ENCODE results near the gene AIPL1. TPM values are rescaled to one million over a fixed set of nuclear protein-coding genes. Genes with fewer than 3 reads are reported as not detected.
A peak's percentile ranks its signal among the peaks of the same experiment; 100 is the strongest.

AIPL1 gene
- total RNA-seq, 2 experiments from 2014 or later, result not detected

DNA sequence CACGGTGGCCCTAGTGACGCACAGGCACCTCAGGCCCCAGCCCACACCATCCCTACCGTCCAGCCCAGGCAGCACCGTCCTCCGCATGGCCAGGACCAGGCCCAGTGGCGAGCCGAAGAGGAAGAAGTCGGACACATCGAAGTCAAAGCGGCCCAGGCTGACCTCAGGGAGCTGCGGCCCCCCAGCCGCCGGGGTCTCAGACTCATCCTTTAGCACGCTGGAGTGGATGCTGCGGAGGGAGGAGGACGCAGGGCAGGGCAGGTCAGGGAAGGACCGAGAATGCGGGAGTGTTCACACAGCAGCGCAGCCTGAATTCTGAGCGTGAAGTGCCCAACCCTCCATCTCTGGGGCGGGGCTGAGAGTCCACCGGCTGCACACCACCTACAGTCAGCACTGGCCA is 39.5 kb upstream of the AIPL1 start:
- Histone ChIP-seq H3K9me3 (ENCODE audit: control insufficient read depth in 1 of 2, insufficient read depth in 1 of 2, low read length in 2 of 2) (no peaks in the 10 kb centered on the region), H3K36me3 (ENCODE audit: insufficient read depth, low read length) (no peaks in the 10 kb centered on the region), H3K4me1 (ENCODE audit: insufficient read depth, low read length) (peaks cover 6% of the 10 kb centered on the region), H3K4me3 (ENCODE audit: low read length) (no peak overlapping the region), H3K27me3 (ENCODE audit: control insufficient read depth in 1 of 2, insufficient read depth in 2 of 2, low read length in 2 of 2) (no peaks in the 10 kb centered on the region), H3K27ac (ENCODE audit: low read depth in 1 of 2, low read length in 2 of 2) (no peak overlapping the region)
- no peaks in the 10 kb centered on the region for H3K36me3 Mint-ChIP-seq (ENCODE audit: low read depth)
- no peaks in the 10 kb centered on the region for H3K27me3 Mint-ChIP-seq
- no peak overlapping the region for H3K4me3 Mint-ChIP-seq
- CTCF ChIA-PET, result no interaction called here
- TF ChIP-seq, protein P1, sequence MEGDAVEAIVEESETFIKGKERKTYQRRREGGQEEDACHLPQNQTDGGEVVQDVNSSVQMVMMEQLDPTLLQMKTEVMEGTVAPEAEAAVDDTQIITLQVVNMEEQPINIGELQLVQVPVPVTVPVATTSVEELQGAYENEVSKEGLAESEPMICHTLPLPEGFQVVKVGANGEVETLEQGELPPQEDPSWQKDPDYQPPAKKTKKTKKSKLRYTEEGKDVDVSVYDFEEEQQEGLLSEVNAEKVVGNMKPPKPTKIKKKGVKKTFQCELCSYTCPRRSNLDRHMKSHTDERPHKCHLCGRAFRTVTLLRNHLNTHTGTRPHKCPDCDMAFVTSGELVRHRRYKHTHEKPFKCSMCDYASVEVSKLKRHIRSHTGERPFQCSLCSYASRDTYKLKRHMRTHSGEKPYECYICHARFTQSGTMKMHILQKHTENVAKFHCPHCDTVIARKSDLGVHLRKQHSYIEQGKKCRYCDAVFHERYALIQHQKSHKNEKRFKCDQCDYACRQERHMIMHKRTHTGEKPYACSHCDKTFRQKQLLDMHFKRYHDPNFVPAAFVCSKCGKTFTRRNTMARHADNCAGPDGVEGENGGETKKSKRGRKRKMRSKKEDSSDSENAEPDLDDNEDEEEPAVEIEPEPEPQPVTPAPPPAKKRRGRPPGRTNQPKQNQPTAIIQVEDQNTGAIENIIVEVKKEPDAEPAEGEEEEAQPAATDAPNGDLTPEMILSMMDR (IDR thresholded peaks at IDR 0.05), result no peak
- no peaks in the 10 kb centered on the region for H3K4me1 Mint-ChIP-seq (ENCODE audit: low read depth)
- no peaks in the 10 kb centered on the region for H3K9me3 Mint-ChIP-seq
- H3K27ac Mint-ChIP-seq, result no peak overlapping the region
- POLR2A ChIA-PET, result no interaction called here
- DNase-seq, result no peak
- intact Hi-C loops (cut with DNase I, micrococcal nuclease), result loop anchor here (5.0 to 10.0 kb wide), 2 partner anchors 168 to 530 kb away; partner anchors contain the start of genes KIAA0753 (in 1 of the 2) and TXNDC17 (in 1 of the 2)
- no peak for ATAC-seq (ENCODE audit: poor library complexity)

DNA sequence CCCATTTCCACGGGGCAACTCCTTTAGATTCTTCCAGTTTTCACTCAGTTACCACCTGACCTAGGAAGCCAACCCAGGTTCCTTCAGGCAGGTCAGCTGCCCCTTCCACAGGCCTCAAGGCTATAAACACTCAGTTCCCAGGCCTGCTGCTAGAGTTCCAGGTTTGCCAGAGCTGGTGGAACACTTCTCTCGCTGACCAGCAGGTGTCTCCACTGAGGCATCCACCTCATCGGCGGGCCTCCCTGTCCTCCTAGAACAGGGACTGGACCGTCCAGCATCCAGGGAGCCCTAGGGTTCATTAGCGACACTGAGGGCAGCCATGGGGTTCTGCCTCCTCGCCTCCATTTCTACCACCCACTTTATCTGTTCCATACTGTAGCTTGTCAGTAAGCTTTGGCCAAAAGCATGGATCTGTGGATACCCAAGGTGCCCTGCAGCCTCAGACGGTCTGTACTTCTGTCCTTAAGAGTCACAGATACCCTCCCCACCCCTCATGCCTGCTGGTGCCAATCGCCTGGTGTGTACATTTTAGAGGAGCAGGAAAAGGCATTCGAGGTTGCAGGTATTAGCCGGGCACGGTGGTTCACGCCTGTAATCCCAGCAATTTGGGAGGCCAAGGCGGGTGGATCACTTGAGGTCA is 38.3 kb upstream of the AIPL1 start:
- no peaks in the 10 kb centered on the region for H3K9me3 Mint-ChIP-seq
- intact Hi-C loops (cut with DNase I, micrococcal nuclease), result loop anchor here (2.0 to 10.0 kb wide), 4 partner anchors 169 to 532 kb away; partner anchors contain the start of genes KIAA0753 (in 1 of the 2) and TXNDC17 (in 1 of the 2)
- H3K4me3 ChIP-seq (ENCODE audit: low read length), result no peak overlapping the region

DNA sequence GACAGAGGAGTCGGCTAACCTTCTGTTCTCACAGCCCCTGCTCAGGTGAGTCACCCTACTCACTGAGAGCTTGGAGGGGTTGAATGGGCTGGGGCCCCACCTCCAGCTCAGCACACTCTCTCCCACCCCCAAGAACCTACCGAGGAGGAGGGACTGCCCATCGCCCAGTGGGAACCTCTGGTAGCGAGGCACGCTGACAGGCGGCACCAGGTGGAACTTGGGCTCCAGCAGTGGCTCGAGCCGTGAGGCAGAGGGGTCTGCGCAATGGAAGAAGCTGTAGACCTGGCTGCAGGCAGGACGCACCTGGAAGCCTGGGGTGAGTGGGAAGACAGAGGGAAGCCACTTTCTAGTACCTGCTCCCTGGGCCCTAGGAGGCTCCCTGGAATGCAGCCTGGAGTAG is 37.6 kb upstream of the AIPL1 start:
- H3K36me3 ChIP-seq (ENCODE audit: insufficient read depth, low read length), result no peaks in the 10 kb centered on the region
- no peaks in the 10 kb centered on the region for H3K27me3 Mint-ChIP-seq
- POLR2A ChIA-PET, result interaction anchor here (1.0 to 1.3 kb wide), 2 partner anchors 169 to 178 kb away, joined by 3 read pairs; partner anchors contain the start of genes MED31 and TXNDC17
- H3K9me3 Mint-ChIP-seq, result no peaks in the 10 kb centered on the region
- H3K4me1 ChIP-seq (ENCODE audit: insufficient read depth, low read length), result peaks cover 6% of the 10 kb centered on the region
- H3K4me1 Mint-ChIP-seq (ENCODE audit: low read depth), result no peaks in the 10 kb centered on the region
- TF ChIP-seq, protein P1 (IDR thresholded peaks at IDR 0.05), result no peak
- H3K27ac ChIP-seq (ENCODE audit: low read depth in 1 of 2, low read length in 2 of 2), result no peak overlapping the region
- no peaks in the 10 kb centered on the region for H3K27me3 ChIP-seq (ENCODE audit: control insufficient read depth in 1 of 2, insufficient read depth in 2 of 2, low read length in 2 of 2)
- H3K4me3 Mint-ChIP-seq, result no peak overlapping the region
- no peak overlapping the region for H3K4me3 ChIP-seq (ENCODE audit: low read length)
- H3K27ac Mint-ChIP-seq, result no peak overlapping the region
- no peaks in the 10 kb centered on the region for H3K9me3 ChIP-seq (ENCODE audit: control insufficient read depth in 1 of 2, insufficient read depth in 1 of 2, low read length in 2 of 2)
- no peak for ATAC-seq (ENCODE audit: poor library complexity)
- DNase-seq, result no peak
- intact Hi-C loops (cut with DNase I, micrococcal nuclease), result loop anchor here (2.0 to 10.0 kb wide), 4 partner anchors 170 to 532 kb away; partner anchors contain the start of genes KIAA0753 (in 1 of the 2) and TXNDC17 (in 1 of the 2)
- CTCF ChIA-PET, result interaction anchor here (0.7 to 2.1 kb wide), 10 partner anchors 8 to 532 kb away, joined by 3 to 11 read pairs (median 5); no protein-coding TSS in a partner anchor
- H3K36me3 Mint-ChIP-seq (ENCODE audit: low read depth), result no peaks in the 10 kb centered on the region

More for the DNA sequence above, 38.3 kb upstream of the AIPL1 start:
- peak; percentile 38 to 77 (median 57) for DNase-seq
- Histone ChIP-seq H3K36me3 (ENCODE audit: insufficient read depth, low read length) (no peaks in the 10 kb centered on the region), H3K4me1 (ENCODE audit: insufficient read depth, low read length) (peaks cover 6% of the 10 kb centered on the region), H3K27ac (ENCODE audit: low read depth in 1 of 2, low read length in 2 of 2) (no peak overlapping the region), H3K27me3 (ENCODE audit: control insufficient read depth in 1 of 2, insufficient read depth in 2 of 2, low read length in 2 of 2) (no peaks in the 10 kb centered on the region), H3K9me3 (ENCODE audit: control insufficient read depth in 1 of 2, insufficient read depth in 1 of 2, low read length in 2 of 2) (no peaks in the 10 kb centered on the region)
- peak; percentile 71 for ATAC-seq (ENCODE audit: poor library complexity)
- ChIA-PET CTCF (interaction anchor here (0.6 to 2.1 kb wide), 12 partner anchors 9 to 883 kb away, joined by 3 to 11 read pairs (median 4); no protein-coding TSS in a partner anchor), POLR2A (interaction anchor here (1.0 to 1.3 kb wide), 2 partner anchors 168 to 178 kb away, joined by 3 read pairs; partner anchors contain the start of genes MED31 and TXNDC17)
- Mint-ChIP-seq H3K36me3 (ENCODE audit: low read depth) (no peaks in the 10 kb centered on the region), H3K27me3 (no peaks in the 10 kb centered on the region), H3K4me1 (ENCODE audit: low read depth) (no peaks in the 10 kb centered on the region), H3K27ac (no peak overlapping the region), H3K4me3 (no peak overlapping the region)
- TF ChIP-seq, protein P1 (IDR thresholded peaks at IDR 0.05), result peak; percentile 93

All from CD4-positive, alpha-beta T cell (primary cell).